Smooth muscle cell of the brain vasculature (primary cell): ENCODE data around the gene PSMA1.
A peak's percentile ranks its signal among the peaks of the same experiment; 100 is the strongest.

Experiments
- DNase-seq: peaks from one replicate; pipeline ENCODE4 v3.0.0-alpha.2; 2012; ENCODE audit warnings: low read depth, low spot score

The PSMA1 gene

GRCh38 chr11:14529951-14530350, 9.8 kb upstream of the PSMA1 start:
- no peak for DNase-seq

- DNase-seq, result no peak
Measured at GRCh38 chr11:14529321-14529720, 9.1 kb upstream of the PSMA1 start.

GRCh38 chr11:14522801-14523200, 2.6 kb upstream of the PSMA1 start:
- DNase-seq, result no peak

- DNase-seq, result no peak
Measured at GRCh38 chr11:14522245-14522644, 2.1 kb upstream of the PSMA1 start.

- DNase-seq, result no peak
Measured at GRCh38 chr11:14520747-14521151, 563 bp upstream of the PSMA1 start.

GRCh38 chr11:14519597-14519916, 629 bp downstream of the PSMA1 start:
- DNase-seq, result no peak

- no peak for DNase-seq
Measured at GRCh38 chr11:14518820-14519219, 1.4 kb downstream of the PSMA1 start.

GRCh38 chr11:14513800-14514199, 6.4 kb downstream of the PSMA1 start:
- DNase-seq, result no peak

GRCh38 chr11:14506532-14506931, 13.7 kb downstream of the PSMA1 start:
- DNase-seq, result no peak

- no peak for DNase-seq
Measured at GRCh38 chr11:14503023-14503422, 17.2 kb downstream of the PSMA1 start.

- DNase-seq, result no peak
Measured at GRCh38 chr11:14502039-14502438, 18.1 kb downstream of the PSMA1 start.

- DNase-seq, result no peak
Measured at GRCh38 chr11:14500181-14500651, 20.0 kb downstream of the PSMA1 start.

- peak; percentile 92 for DNase-seq
Measured at GRCh38 chr11:14499560-14500180, 20.5 kb downstream of the PSMA1 start, which contains the start of gene COPB1. Gene COPB1, minus strand, starts transcription at chr11:14499811. Its CDS starts 883 bp downstream, at chr11:14498928.

- no peak for DNase-seq
Measured at GRCh38 chr11:14499178-14499559, 21.0 kb downstream of the PSMA1 start.

GRCh38 chr11:14480716-14481115, 39.5 kb downstream of the PSMA1 start:
- DNase-seq, result no peak

- DNase-seq, result no peak
Measured at GRCh38 chr11:14471127-14471526, 49.1 kb downstream of the PSMA1 start.

- no peak for DNase-seq
Measured at GRCh38 chr11:14463623-14464022, 56.6 kb downstream of the PSMA1 start.

- DNase-seq, result no peak
Measured at GRCh38 chr11:14460147-14460546, 60.0 kb downstream of the PSMA1 start.

- DNase-seq, result no peak
Measured at GRCh38 chr11:14458377-14458776, 61.8 kb downstream of the PSMA1 start.

GRCh38 chr11:14455648-14456430, 64.3 kb downstream of the PSMA1 start:
- DNase-seq, result no peak
